Loucy (cell line): ENCODE data around the gene DDA1.

Experiments
- CTCF ChIP-seq: fragments of 200-600 bp; sonication (generic); conservative IDR thresholded peaks from 2 replicates; pipeline ENCODE4 v1.5.1; 2014; ENCODE audit warnings: mild to moderate bottlenecking, antibody characterized with exemption, low read length
- EZH2phosphoT487 ChIP-seq: fragments of 200-600 bp; IDR thresholded peaks from 2 replicates; pipeline ENCODE4 v1.6.1; 2018; ENCODE audit warnings: antibody characterized with exemption, mild to moderate bottlenecking, moderate library complexity, borderline replicate concordance

- TF ChIP-seq CTCF (no peak), EZH2phosphoT487 (no peak)
These were observed 23.6 kb downstream of the DDA1 start for GRCh38 chr19:17332677-17333581.
